Limb (tissue), 2 donors: Measurements from ENCODE around the gene SDR42E2.
"Not testable (repeated sequence)": the region's sequence is repeated elsewhere in the genome, so short reads cannot be mapped to it uniquely, and the experiment has no call there.

Source experiments
- DNase-seq, 2 donors: peaks; one replicate each; pipeline ENCODE4 v3.0.0-alpha.2; 2016; ENCODE audit errors: extremely low spot score in 2 of 2

SDR42E2 gene

GRCh38 chr16:22190776-22191531, 28.6 kb downstream of the SDR42E2 start:
- DNase-seq, result peak; percentile 100

- DNase-seq, result no peak
These were observed 29.4 kb downstream of the SDR42E2 start for GRCh38 chr16:22191532-22192260.

GRCh38 chr16:22192261-22193062, 30.2 kb downstream of the SDR42E2 start:
- DNase-seq, result peak; percentile 74 to 88

GRCh38 chr16:22193063-22193411, 30.7 kb downstream of the SDR42E2 start:
- DNase-seq, result no peak

GRCh38 chr16:22194707-22195444, 32.6 kb downstream of the SDR42E2 start:
- no peak for DNase-seq

GRCh38 chr16:22195445-22195694, 33.1 kb downstream of the SDR42E2 start:
- DNase-seq, result no peak

GRCh38 chr16:22195695-22196558, 33.6 kb downstream of the SDR42E2 start:
- peak; percentile 95 to 98 for DNase-seq

- DNase-seq, result not testable (repeated sequence)
These were observed 34.4 kb downstream of the SDR42E2 start for GRCh38 chr16:22196559-22197168.

GRCh38 chr16:22198547-22199293, 36.4 kb downstream of the SDR42E2 start:
- DNase-seq, result no peak

- DNase-seq, result no peak
These were observed 39.9 kb downstream of the SDR42E2 start for GRCh38 chr16:22202261-22202637.

- no peak for DNase-seq
These were observed 40.8 kb downstream of the SDR42E2 start for GRCh38 chr16:22203091-22203490.

- DNase-seq, result no peak
These were observed 41.9 kb downstream of the SDR42E2 start for GRCh38 chr16:22204091-22204655.

- no peak for DNase-seq
These were observed 43.3 kb downstream of the SDR42E2 start for GRCh38 chr16:22205577-22206012.

GRCh38 chr16:22206013-22206841, 43.9 kb downstream of the SDR42E2 start, which contains the start of gene EEF2K:
Gene EEF2K, plus strand, starts transcription at chr16:22206278. Its CDS starts 19,452 bp downstream, at chr16:22225730.
- peak; percentile 92 to 93 for DNase-seq

GRCh38 chr16:22206842-22207714, 44.8 kb downstream of the SDR42E2 start:
- DNase-seq, result peak; percentile 85 to 87

GRCh38 chr16:22207715-22208360, 45.5 kb downstream of the SDR42E2 start:
- no peak for DNase-seq

- no peak for DNase-seq
These were observed 48.0 kb downstream of the SDR42E2 start for GRCh38 chr16:22210285-22210684.
